Nephron (organoid): ENCODE measurements around the gene PAIP1.

Experiments
- H3K27ac Mint-ChIP-seq, 3 experiments: 2 replicates each; pipeline ENCODE4 v1.8.0; 2020; ENCODE audit warnings: mixed read lengths in 3 of 3, mild to moderate bottlenecking in 2 of 3, moderate library complexity in 1 of 3
- H3K27me3 Mint-ChIP-seq: 2 replicates; pipeline ENCODE4 v1.8.0; 2021; ENCODE audit warnings: low read depth, mild to moderate bottlenecking, moderate library complexity, mixed read lengths
- H3K36me3 Mint-ChIP-seq: 2 replicates; pipeline ENCODE4 v1.8.0; 2020; ENCODE audit warnings: low read depth, mixed read lengths
- H3K4me1 Mint-ChIP-seq: 2 replicates; pipeline ENCODE4 v1.8.0; 2020; ENCODE audit warnings: mixed read lengths
- H3K4me3 Mint-ChIP-seq, 3 experiments: 2 replicates each; pipeline ENCODE4 v1.8.0; 2020; ENCODE audit warnings: mild to moderate bottlenecking in 3 of 3, mixed read lengths in 3 of 3, moderate library complexity in 2 of 3
- H3K9me3 Mint-ChIP-seq: 2 replicates; pipeline ENCODE4 v1.8.0; 2020; ENCODE audit warnings: mixed read lengths
- TF ChIP-seq, protein P1 (sequence below), 3 experiments: fragments of 200-600 bp; sonication (generic); IDR thresholded peaks; one replicate each; pipeline ENCODE4 v1.5.0; 2021; ENCODE audit warnings: antibody characterized with exemption in 3 of 3; ENCODE audit not compliant: unreplicated experiment in 3 of 3

Gene PAIP1, protein sequence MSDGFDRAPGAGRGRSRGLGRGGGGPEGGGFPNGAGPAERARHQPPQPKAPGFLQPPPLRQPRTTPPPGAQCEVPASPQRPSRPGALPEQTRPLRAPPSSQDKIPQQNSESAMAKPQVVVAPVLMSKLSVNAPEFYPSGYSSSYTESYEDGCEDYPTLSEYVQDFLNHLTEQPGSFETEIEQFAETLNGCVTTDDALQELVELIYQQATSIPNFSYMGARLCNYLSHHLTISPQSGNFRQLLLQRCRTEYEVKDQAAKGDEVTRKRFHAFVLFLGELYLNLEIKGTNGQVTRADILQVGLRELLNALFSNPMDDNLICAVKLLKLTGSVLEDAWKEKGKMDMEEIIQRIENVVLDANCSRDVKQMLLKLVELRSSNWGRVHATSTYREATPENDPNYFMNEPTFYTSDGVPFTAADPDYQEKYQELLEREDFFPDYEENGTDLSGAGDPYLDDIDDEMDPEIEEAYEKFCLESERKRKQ

DNA sequence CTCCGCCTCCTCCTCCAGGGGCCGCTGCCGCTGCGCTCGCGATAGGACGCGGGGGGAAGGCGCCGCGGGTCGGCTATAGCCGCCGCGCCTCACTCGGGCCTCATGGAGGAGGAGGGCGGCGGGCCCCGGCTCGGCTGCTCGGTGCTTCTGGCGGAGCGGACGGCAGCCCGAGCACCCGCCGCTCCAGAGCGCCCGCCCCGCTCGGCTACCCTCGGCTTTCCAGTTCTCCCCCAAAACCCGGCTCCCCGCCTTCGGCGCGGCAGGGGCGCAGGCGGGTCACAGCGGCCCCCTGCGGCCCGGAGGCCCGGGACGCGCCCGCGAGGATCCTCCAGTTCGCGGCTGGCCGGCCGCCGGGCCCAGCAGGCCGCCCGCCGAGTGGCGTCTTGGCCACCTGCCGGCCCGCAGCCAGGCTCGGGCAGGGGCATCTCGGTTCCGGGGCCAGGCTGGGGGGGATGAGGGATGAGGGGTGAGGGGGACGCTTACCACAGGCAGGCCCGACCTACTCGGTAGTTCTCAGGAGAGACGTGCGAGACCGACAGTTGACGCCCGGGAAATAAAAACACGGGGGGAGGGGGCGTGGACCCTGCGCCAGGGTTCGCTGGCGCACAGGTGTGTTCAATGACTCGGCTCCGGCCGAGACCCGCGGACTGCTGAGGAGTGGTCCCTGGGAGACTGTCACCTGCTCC is at the start of gene PAIP1:
Gene PAIP1, minus strand, starts transcription at position 221 of the 686 bp plus-strand sequence. CDS start 231 bp downstream, outside the sequence.
- H3K36me3 Mint-ChIP-seq: peaks cover 7% of the 10 kb centered on the region
- H3K27ac Mint-ChIP-seq: peak within 1 kb of the TSS; percentile 98 to 100 (median 99)
- H3K9me3 Mint-ChIP-seq: no peaks in the 10 kb centered on the region
- H3K27me3 Mint-ChIP-seq: no peaks in the 10 kb centered on the region
- peaks cover 12% of the 10 kb centered on the region for H3K4me1 Mint-ChIP-seq
- H3K4me3 Mint-ChIP-seq: peak within 1 kb of the TSS; percentile 89 to 95 (median 94)
- TF ChIP-seq, protein P1, sequence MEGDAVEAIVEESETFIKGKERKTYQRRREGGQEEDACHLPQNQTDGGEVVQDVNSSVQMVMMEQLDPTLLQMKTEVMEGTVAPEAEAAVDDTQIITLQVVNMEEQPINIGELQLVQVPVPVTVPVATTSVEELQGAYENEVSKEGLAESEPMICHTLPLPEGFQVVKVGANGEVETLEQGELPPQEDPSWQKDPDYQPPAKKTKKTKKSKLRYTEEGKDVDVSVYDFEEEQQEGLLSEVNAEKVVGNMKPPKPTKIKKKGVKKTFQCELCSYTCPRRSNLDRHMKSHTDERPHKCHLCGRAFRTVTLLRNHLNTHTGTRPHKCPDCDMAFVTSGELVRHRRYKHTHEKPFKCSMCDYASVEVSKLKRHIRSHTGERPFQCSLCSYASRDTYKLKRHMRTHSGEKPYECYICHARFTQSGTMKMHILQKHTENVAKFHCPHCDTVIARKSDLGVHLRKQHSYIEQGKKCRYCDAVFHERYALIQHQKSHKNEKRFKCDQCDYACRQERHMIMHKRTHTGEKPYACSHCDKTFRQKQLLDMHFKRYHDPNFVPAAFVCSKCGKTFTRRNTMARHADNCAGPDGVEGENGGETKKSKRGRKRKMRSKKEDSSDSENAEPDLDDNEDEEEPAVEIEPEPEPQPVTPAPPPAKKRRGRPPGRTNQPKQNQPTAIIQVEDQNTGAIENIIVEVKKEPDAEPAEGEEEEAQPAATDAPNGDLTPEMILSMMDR (IDR thresholded peaks at IDR 0.05; ENCODE audit: unreplicated experiment in 3 of 3): peak; percentile 39 to 72 (median 61)

DNA sequence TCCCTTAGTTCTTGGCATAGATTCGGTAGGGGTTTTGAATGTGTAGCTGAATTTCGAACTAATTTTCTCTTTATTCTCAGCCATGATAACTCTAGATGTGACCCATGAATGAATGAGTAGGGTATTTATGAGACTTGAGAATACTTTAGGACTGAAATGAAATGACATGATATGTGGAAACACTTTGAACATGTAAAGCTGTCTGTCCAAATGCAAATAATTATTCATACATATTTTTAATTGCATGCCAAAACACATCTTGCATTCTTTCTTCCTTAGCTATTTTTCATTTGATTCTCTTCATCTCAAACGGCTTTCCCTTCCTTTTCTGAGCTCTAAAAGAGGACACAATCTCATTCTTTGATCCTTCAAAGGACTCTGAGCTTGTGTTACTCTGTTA is 49.5 kb upstream of the PAIP1 start:
- TF ChIP-seq, protein P1 (IDR thresholded peaks at IDR 0.05; ENCODE audit: unreplicated experiment in 3 of 3): no peak
- Mint-ChIP-seq H3K36me3 (peaks cover 41% of the 10 kb centered on the region), H3K9me3 (no peaks in the 10 kb centered on the region), H3K27ac (no peak overlapping the region), H3K27me3 (no peaks in the 10 kb centered on the region), H3K4me1 (peaks cover 22% of the 10 kb centered on the region), H3K4me3 (peak overlapping the region in 2 of 3 experiments; percentile 26 to 32)

DNA sequence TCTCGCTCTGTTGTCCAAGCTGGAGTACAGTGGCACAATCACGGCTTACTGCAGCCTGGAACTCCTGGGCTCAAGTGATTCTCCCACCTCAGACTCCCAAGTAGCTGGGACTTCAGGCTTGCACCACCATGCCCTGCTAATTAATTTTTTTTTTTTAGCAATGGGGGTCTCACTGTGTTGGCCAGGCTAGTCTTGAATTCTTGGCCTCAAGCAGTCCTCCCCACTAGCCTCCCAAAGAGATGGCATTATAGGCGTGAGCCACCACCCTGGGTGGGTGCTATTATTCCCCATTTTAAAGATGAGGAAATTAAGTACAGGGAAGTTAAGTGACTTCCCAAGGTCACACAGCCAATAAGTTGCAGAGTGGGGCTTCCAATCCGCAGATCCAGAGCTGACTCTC is 47.8 kb upstream of the PAIP1 start:
- Mint-ChIP-seq H3K4me1 (peaks cover 26% of the 10 kb centered on the region), H3K36me3 (peaks cover 26% of the 10 kb centered on the region), H3K4me3 (peak overlapping the region; percentile 89 to 99 (median 93)), H3K27me3 (no peaks in the 10 kb centered on the region), H3K9me3 (no peaks in the 10 kb centered on the region), H3K27ac (no peak overlapping the region)
- TF ChIP-seq, protein P1 (IDR thresholded peaks at IDR 0.05; ENCODE audit: unreplicated experiment in 3 of 3): no peak

DNA sequence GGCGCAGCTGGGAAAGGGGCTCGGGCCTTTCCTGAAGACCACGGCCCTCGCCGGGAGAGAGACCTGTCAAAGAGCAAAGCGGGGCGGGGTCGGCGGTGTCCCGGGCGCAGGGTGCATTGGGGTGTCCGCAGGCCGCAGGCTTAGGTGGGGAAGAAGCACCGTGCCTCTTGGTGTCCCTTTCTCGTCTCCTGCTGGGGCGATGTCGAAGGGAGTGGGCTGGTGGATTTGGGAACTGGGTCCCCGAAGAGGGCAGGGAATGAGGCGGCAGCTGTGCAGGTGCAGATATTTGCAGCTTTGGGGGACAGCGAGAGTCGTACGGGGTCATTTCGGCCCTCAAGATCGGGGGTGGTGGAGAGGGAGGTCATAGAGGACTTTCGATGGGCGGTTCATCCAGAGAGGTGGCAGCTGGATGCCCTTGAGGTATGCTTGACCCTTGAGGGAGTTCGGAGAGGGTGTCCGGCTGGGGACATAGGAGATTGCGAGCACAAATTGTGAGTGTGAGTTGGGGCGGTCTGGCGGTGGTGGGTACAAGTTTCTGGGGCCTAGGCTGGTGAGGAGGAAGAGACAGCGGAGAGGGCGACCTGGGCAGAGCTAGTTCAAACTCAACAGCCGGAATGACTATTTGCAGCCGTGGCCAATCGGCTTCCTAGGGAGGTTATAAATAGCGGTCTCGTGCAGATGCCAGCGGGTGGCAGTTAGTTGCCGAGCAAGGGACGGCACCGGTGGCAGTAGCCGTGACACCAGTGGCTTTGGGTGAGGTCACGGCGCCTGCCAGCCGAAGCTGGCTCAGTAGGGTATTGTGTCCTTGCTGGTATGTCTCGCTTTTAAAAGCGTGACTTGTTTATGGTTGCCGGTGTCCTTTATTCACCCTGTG is 46.7 kb upstream of the PAIP1 start:
- TF ChIP-seq, protein P1 (IDR thresholded peaks at IDR 0.05; ENCODE audit: unreplicated experiment in 3 of 3): no peak
- Mint-ChIP-seq H3K27me3 (no peaks in the 10 kb centered on the region), H3K4me1 (peaks cover 31% of the 10 kb centered on the region), H3K9me3 (no peaks in the 10 kb centered on the region), H3K27ac (peak overlapping the region; percentile 83 to 98 (median 85)), H3K36me3 (peaks cover 19% of the 10 kb centered on the region), H3K4me3 (peak overlapping the region; percentile 89 to 99 (median 93))

- Mint-ChIP-seq H3K4me3 (peak within 1 kb of the TSS; percentile 89 to 99 (median 93)), H3K4me1 (peaks cover 31% of the 10 kb centered on the region), H3K27ac (peak within 1 kb of the TSS; percentile 96 to 98 (median 97)), H3K36me3 (peaks cover 22% of the 10 kb centered on the region), H3K27me3 (no peaks in the 10 kb centered on the region), H3K9me3 (no peaks in the 10 kb centered on the region)
- TF ChIP-seq, protein P1 (IDR thresholded peaks at IDR 0.05; ENCODE audit: unreplicated experiment in 3 of 3): no peak
These were observed 45.8 kb upstream of the PAIP1 start, which contains the start of gene NNT for GRCh38 chr5:43602461-43603343. Gene NNT (plus strand): TSS chr5:43603180. CDS start chr5:43609196, 6,016 bp downstream.
